IPS-15b (cell line): Measurements from ENCODE around the gene LIN28B.
"Not testable (repeated sequence)": the region's sequence is repeated elsewhere in the genome, so short reads cannot be mapped to it uniquely, and the experiment has no call there.

Experiments used
- H3K27me3 ChIP-seq: one replicate; pipeline ENCODE4 v1.6.1; 2013; ENCODE audit warnings: low read length; ENCODE audit not compliant: control insufficient read depth, insufficient read depth
- H3K36me3 ChIP-seq: one replicate; pipeline ENCODE4 v1.6.1; 2013; ENCODE audit warnings: low read length; ENCODE audit not compliant: control insufficient read depth, insufficient read depth
- H3K4me1 ChIP-seq: one replicate; pipeline ENCODE4 v1.6.1; 2013; ENCODE audit warnings: mild to moderate bottlenecking, low read length; ENCODE audit not compliant: control insufficient read depth, insufficient read depth
- H3K4me3 ChIP-seq: one replicate; pipeline ENCODE4 v1.5.1; 2013; ENCODE audit warnings: low read depth, low read length
- H3K9ac ChIP-seq: one replicate; pipeline ENCODE4 v1.6.1; 2013; ENCODE audit warnings: low read depth, mild to moderate bottlenecking, low read length
- H3K9me3 ChIP-seq: one replicate; pipeline ENCODE4 v1.6.1; 2013; ENCODE audit warnings: mild to moderate bottlenecking, low read length; ENCODE audit not compliant: control insufficient read depth, insufficient read depth

LIN28B gene

DNA sequence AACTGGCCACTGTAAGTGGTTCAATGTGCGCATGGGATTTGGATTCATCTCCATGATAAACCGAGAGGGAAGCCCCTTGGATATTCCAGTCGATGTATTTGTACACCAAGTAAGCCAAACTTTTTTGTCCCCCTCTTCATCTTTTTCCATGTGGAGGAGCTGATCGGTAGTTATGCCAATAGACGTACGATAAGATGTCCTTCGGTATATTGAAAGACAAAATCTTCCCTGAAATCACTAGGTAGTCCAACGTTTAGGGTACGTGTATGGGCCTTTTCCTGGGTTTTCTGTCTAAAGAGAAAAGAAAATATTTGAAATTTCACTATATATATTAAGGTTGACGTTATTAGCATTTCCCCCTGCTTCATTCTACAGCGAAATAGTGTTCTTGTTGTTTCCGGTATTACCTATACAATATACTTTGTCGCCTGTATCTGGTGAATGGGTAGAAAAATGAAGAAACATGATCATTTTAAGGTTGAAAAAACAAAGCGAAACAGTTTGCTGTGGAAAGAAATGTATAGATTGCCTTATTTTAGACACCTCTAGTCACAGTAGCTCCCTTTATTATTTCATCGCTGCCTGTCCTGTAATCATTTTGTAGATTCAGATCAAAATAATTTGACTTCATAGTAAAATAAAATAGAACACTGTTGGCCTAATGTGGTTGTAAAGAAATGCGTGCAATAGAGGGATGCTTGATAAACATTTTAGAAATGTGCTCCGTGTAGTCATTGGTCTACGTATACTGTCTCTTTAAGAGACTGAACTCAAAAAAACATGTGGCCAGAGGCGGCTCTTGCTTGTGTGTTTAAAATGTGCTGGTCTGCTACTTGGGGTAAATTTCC, 1.5 kb downstream of the LIN28B start:
- H3K27me3 ChIP-seq: no peaks in the 10 kb centered on the region
- H3K4me3 ChIP-seq: peak overlapping the region; percentile 54
- peaks cover 6% of the 10 kb centered on the region for H3K4me1 ChIP-seq
- H3K36me3 ChIP-seq: no peaks in the 10 kb centered on the region
- peak overlapping the region; percentile 91 for H3K9ac ChIP-seq
- no peaks in the 10 kb centered on the region for H3K9me3 ChIP-seq

DNA sequence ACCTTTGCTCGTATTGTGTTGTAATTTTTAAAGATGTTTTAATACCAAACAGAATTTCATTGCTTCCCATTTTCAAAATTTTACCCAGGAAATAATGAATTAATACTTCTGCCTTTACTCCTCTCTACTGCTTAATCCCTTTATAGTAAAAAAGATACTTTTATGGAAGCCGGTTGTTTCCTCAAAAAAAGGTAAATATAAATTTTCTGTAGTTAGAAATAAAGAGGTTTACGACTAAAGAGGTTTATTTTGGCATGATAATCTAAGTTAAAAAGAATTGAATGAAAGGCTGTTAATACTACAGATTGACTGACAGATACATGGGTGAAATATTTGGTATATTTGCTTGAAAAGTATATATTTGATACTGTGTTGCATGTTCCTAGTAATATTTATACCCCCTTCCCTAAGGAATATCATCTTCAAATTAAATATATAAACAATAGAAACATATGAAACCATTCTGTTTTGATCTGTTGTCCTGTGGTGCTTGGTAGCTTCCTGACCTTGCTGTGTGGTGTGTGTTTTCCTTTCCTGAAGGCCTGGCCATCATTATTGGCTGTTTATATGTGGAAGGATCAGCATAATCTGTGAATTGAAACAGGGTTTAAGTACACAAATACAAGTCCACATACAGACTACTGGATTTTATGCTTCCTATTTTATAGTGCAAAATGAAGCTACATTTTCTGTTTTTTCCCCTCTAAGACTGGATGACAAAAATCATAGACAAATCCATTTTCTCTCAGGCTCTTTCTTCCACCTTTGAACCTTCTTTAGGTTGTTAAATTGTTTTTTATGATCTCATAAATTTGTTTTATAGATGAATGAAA, 2.3 kb downstream of the LIN28B start:
- Histone ChIP-seq H3K4me3 (peak overlapping the region; percentile 54), H3K9me3 (no peaks in the 10 kb centered on the region), H3K27me3 (no peaks in the 10 kb centered on the region), H3K36me3 (no peaks in the 10 kb centered on the region), H3K9ac (peak overlapping the region; percentile 91), H3K4me1 (peaks cover 6% of the 10 kb centered on the region)

DNA sequence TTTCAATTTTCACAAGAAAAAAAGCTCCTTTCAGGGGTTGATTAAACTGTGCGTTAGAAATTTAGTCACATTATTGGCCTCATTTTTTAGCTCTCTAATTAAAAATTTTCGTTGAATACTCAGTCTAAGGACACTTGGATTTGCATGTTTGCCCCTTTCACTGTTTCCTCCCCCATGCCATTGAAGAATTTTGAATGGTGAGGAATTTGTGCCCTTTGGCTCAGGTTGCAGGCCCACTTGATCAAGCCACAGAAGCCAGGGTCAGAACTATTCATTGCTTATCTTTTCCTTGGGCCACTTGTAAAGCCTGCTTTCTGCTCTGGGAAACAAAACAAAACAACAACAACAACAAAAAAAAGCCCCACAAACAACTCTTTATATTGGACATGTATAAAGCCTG, 12.2 kb downstream of the LIN28B start:
- H3K4me3 ChIP-seq: no peak overlapping the region
- H3K27me3 ChIP-seq: no peaks in the 10 kb centered on the region
- H3K36me3 ChIP-seq: no peaks in the 10 kb centered on the region

DNA sequence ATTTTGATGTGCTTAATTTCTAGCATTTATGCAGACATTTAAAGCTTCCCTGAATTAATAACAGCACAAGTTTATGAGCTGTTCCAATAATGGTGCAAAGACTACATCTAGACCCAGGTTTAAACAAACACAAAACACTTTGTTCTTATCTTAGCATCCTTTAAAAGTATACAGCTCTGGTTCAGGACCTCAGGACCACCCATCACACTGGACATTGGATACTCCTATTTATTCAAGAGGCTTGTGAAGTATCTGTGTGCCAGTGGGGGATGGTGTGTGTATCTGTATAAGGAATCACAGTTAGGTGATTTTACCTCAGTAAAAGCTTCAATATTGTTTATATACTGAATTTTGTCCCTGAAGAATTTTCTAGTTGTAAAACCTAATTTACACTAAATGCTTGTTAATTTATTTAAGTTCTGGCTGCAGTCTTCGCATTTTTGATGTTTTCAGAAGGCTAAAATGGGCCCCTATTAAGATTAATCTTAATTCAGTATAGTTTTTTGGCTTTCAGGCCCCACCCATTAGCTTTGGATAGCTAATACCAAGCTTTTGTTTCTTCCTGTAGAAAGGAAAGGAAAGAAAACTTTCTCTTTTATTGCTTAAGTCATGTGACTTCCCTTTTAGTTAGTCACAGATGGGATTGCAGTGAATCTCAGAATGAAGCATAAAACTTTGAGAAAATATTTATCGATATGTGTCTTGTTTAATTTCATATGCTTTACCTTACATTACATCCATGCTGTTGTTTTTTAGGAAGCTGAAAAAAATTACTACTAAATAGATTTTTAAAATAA, 13.1 kb downstream of the LIN28B start:
- Histone ChIP-seq H3K9me3 (no peaks in the 10 kb centered on the region), H3K4me3 (no peak overlapping the region), H3K4me1 (peaks cover 23% of the 10 kb centered on the region), H3K27me3 (no peaks in the 10 kb centered on the region), H3K36me3 (no peaks in the 10 kb centered on the region), H3K9ac (no peak overlapping the region)

More for the DNA sequence above, 12.2 kb downstream of the LIN28B start:
- no peaks in the 10 kb centered on the region for H3K9me3 ChIP-seq
- H3K9ac ChIP-seq: no peak overlapping the region
- H3K4me1 ChIP-seq: peaks cover 23% of the 10 kb centered on the region

DNA sequence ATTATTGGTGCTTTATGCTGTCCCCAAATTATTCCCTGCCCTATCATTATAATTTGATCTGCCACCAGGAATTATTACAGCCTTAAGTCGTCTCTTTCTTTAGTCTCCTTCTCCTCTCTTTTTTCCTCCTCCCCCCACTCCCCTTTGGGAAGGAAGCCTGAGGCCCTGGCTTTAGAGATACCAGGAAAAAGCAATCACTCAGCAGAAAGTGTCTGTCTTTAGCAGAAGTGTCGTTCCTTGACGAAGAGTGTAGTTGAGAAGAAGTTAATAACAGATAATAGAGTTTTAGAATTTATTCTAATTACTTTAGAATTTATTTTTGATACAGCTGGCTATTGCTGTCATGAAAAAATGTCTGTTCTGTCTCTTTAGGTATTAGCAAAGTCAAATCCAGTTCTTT, 16.5 kb downstream of the LIN28B start:
- no peak overlapping the region for H3K9ac ChIP-seq
- peaks cover 31% of the 10 kb centered on the region for H3K4me1 ChIP-seq
- no peaks in the 10 kb centered on the region for H3K27me3 ChIP-seq
- no peak overlapping the region for H3K4me3 ChIP-seq
- no peaks in the 10 kb centered on the region for H3K36me3 ChIP-seq
- no peaks in the 10 kb centered on the region for H3K9me3 ChIP-seq

DNA sequence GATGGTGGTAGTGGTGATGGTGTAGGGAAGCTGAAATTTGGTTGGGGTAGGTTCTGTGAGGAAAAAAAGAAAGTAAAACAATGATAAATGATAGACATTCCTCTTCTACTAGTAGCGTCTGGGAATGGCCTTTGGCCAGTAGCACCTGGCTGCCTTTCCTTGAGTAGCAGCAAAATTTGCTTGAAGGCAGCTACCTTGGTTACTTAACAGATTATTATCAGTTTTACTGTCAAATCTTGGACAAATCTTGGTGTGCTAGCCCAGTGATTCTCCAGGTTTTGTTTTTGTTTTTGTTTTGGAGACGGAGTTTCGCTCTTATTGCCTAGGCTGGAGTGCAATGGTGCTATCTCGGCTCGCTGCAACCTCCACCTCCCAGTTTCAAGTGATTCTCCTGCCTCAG, 26.4 kb downstream of the LIN28B start:
- Histone ChIP-seq H3K9ac (no peak overlapping the region), H3K36me3 (no peaks in the 10 kb centered on the region), H3K27me3 (no peaks in the 10 kb centered on the region), H3K4me1 (no peaks in the 10 kb centered on the region), H3K4me3 (no peak overlapping the region), H3K9me3 (no peaks in the 10 kb centered on the region)

DNA sequence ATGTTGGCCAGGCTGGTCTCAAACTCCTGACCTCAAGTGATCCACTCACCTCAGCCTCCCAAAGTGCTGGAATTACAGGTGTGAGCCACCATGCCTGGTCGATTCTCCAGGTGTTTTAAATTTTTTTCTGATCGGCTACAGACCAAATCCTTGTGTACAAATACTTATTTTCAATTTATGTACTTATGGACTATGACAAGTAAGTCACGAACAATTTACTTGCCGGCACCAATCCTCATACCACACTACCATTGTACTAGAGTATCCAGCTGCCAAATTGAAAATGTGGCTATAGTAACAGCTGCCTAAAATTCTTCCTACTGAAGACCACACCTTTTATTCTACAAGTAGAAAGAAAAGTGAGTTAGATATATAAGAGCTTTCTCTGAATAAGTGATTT, 26.9 kb downstream of the LIN28B start:
- H3K27me3 ChIP-seq: no peaks in the 10 kb centered on the region
- H3K4me3 ChIP-seq: no peak overlapping the region
- H3K4me1 ChIP-seq: no peaks in the 10 kb centered on the region
- H3K36me3 ChIP-seq: no peaks in the 10 kb centered on the region
- H3K9me3 ChIP-seq: no peaks in the 10 kb centered on the region
- H3K9ac ChIP-seq: no peak overlapping the region

DNA sequence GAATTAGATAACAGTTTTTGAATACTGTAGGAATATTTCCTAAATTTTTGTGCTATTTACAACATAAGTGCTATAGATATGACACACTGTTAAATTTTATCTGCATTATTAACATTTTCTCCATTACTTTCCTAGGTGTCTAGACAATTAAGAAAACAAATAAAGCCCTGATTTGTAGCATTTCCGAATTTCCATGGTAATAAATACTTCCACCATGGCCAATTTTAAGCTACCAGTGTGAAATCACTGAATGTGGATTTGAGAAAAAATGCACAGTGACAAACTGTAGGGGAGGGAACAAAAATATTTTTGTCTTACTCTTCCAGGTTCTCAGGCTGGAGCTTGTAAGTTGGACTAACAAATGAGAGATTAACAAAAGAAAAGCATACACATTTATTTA, 27.9 kb downstream of the LIN28B start:
- Histone ChIP-seq H3K4me3 (no peak overlapping the region), H3K4me1 (no peaks in the 10 kb centered on the region)

DNA sequence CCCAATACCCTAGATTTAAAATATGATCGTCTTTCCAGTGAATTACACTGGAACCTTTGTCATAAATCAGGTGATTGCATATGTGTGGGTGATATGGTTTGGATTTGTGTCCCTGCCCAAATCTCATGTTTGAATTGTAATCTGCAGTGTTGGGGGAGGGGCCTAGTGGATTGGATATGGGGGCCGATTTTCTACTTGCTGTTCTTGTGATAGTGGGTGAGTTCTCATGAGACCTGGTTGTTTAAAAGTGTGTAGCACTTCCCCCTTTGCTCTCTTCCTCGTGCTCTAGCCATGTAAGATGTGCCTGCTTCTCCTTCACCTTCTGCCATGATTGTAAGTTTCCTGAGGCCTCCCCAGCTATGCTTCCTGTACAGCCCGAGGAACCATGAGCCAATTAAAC, 29.0 kb downstream of the LIN28B start:
- not testable (repeated sequence) for H3K9ac ChIP-seq, H3K36me3 ChIP-seq, H3K27me3 ChIP-seq, H3K9me3 ChIP-seq, H3K4me1 ChIP-seq, H3K4me3 ChIP-seq

More for the DNA sequence above, 27.9 kb downstream of the LIN28B start:
- H3K9me3 ChIP-seq: no peaks in the 10 kb centered on the region
- H3K36me3 ChIP-seq: no peaks in the 10 kb centered on the region
- no peak overlapping the region for H3K9ac ChIP-seq
- H3K27me3 ChIP-seq: no peaks in the 10 kb centered on the region

DNA sequence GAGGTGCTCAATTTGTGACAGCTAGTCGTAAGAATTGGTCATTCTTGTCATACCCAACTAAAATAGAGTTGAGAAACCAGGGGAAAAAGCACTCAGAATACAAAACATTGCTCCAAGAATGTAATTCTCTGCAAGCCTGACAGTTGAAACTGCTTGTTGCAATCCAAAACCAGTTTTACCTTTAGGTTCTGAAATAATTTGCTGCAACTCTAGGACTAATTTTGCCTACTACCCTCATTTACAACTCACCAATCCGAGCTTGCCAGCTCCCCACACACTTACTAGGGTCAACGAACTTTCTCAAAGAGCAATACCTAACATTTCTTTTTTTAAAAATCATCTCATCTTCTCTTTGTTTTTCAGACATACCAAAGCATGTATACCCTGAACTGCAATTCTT, 29.7 kb downstream of the LIN28B start:
- H3K4me3 ChIP-seq: no peak overlapping the region
- H3K27me3 ChIP-seq: no peaks in the 10 kb centered on the region
- H3K36me3 ChIP-seq: no peaks in the 10 kb centered on the region
- H3K4me1 ChIP-seq: no peaks in the 10 kb centered on the region
- no peaks in the 10 kb centered on the region for H3K9me3 ChIP-seq
- H3K9ac ChIP-seq: no peak overlapping the region

DNA sequence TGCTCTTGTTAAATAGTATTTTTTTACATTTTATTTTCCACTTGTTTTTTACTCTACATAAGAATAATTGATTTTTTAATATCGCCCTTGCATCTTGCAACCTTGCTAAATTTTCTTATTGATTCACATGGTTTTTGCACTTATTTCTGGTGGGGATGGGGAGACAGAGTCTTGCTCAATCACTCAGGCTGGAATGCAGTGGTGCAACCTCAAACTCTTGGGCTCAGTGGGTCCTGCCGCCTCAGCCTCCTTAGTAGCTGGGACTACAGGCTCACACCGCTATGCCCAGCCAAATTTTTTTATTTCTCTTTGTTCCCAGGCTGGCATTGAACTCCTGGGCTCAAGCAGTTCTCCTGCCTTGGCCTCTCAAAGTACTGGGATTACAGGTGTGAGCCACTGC, 30.3 kb downstream of the LIN28B start:
- Histone ChIP-seq H3K27me3 (no peaks in the 10 kb centered on the region), H3K9ac (no peak overlapping the region), H3K36me3 (no peaks in the 10 kb centered on the region), H3K4me1 (no peaks in the 10 kb centered on the region), H3K9me3 (no peaks in the 10 kb centered on the region), H3K4me3 (no peak overlapping the region)
